Endothelial cell of umbilical vein (primary cell): ENCODE data around the gene HADHB. TPM values are rescaled to one million over a fixed set of nuclear protein-coding genes. Genes with fewer than 3 reads are reported as not detected.

Source experiments
- BruUV-seq: library from RNA; stranded (reverse); fragments of 400-500 nt; replicated peaks from 2 replicates; lab custom pipeline; 2021; lab: Mats Ljungman, UMichigan
- CTCF ChIA-PET: fragments of 300-600, 350-600 bp; sonication (Branson Sonifier 250); formaldehyde crosslinking; loops from one replicate; lab custom pipeline; 2021; ENCODE audit warnings: antibody characterized with exemption, inconsistent platforms; lab: Charles Lee
- POLR2A ChIA-PET: fragments of 300-600, 350-600 bp; sonication (Branson Sonifier 250); formaldehyde crosslinking; loops from one replicate; lab custom pipeline; 2021; ENCODE audit warnings: antibody characterized with exemption, inconsistent platforms; lab: Charles Lee
- DNase-seq: peaks from one replicate; pipeline ENCODE4 v3.0.0-alpha.2; 2011; ENCODE audit warnings: low read depth, low spot score
- FAIRE-seq: peaks from 2 replicates; lab custom pipeline; 2011; peaks lifted over from hg19 to GRCh38; lab: Jason Lieb, UNC
- H2AFZ ChIP-seq: 2 replicates; pipeline ENCODE4 v1.6.0; 2012; ENCODE audit warnings: low read depth, low read length, control low read depth, inconsistent platforms
- H3K27ac ChIP-seq: 2 replicates; pipeline ENCODE4 v1.5.1; 2011; ENCODE audit warnings: low read depth, mild to moderate bottlenecking, control low read depth, low read length, moderate library complexity; ENCODE audit not compliant: insufficient read depth
- H3K27me3 ChIP-seq, 2 experiments: 2 replicates each; pipeline versions ENCODE4 v1.6.0 to v1.6.1; 2011; ENCODE audit warnings: low read length in 2 of 2, mixed read lengths in 1 of 2; ENCODE audit not compliant: control insufficient read depth in 2 of 2, insufficient read depth in 2 of 2
- H3K36me3 ChIP-seq, 2 experiments: 2 replicates in 1 of 2; 3 replicates in 1 of 2; pipeline ENCODE4 v1.5.1; 2011; ENCODE audit warnings: low read length in 2 of 2, mild to moderate bottlenecking in 1 of 2, moderate library complexity in 1 of 2; ENCODE audit not compliant: control insufficient read depth in 2 of 2, insufficient read depth in 2 of 2; ENCODE audit errors: extremely low read depth in 1 of 2
- H3K4me1 ChIP-seq: 3 replicates; pipeline ENCODE4 v1.5.1; 2011; ENCODE audit warnings: mild to moderate bottlenecking, low read length; ENCODE audit not compliant: control insufficient read depth, insufficient read depth; ENCODE audit errors: extremely low read depth
- H3K4me2 ChIP-seq: 2 replicates; pipeline ENCODE4 v1.6.1; 2011; ENCODE audit warnings: low read length, control low read depth, mixed read lengths; ENCODE audit not compliant: insufficient read depth
- H3K4me3 ChIP-seq, 3 experiments: fragments of 200-600 bp in 1 of 3; sonication (generic), shearing (Covaris generic) in 1 of 3; replicated peaks in 1 of 3; 2 replicates each; pipeline ENCODE4 v1.5.1; 2011 to 2016; ENCODE audit warnings: control low read depth in 3 of 3, low read length in 3 of 3, mild to moderate bottlenecking in 2 of 3, inconsistent platforms in 1 of 3, low read depth in 1 of 3, moderate library complexity in 1 of 3; ENCODE audit not compliant: insufficient read depth in 1 of 3
- H3K79me2 ChIP-seq: 2 replicates; pipeline ENCODE4 v1.6.0; 2012; ENCODE audit warnings: low read length, inconsistent platforms; ENCODE audit not compliant: control insufficient read depth, insufficient read depth
- H3K9ac ChIP-seq: replicated peaks from 2 replicates; pipeline ENCODE3; 2011; ENCODE audit warnings: low read length, control low read depth; ENCODE audit not compliant: insufficient read depth; ENCODE audit errors: extremely low read depth
- H3K9me1 ChIP-seq: replicated peaks from 3 replicates; pipeline ENCODE4 v1.6.0; 2011; ENCODE audit warnings: mild to moderate bottlenecking, low read length; ENCODE audit not compliant: control insufficient read depth, insufficient read depth; ENCODE audit errors: extremely low read depth
- H3K9me3 ChIP-seq: replicated peaks from 2 replicates; pipeline ENCODE4 v1.5.1; 2012; ENCODE audit warnings: low read length, inconsistent platforms; ENCODE audit not compliant: control insufficient read depth, insufficient read depth
- H4K20me1 ChIP-seq: replicated peaks from 2 replicates; pipeline ENCODE3; 2011; ENCODE audit warnings: mild to moderate bottlenecking, low read length; ENCODE audit not compliant: control insufficient read depth, insufficient read depth; ENCODE audit errors: extremely low read depth
- EZH2 ChIP-seq: IDR thresholded peaks from 2 replicates; pipeline ENCODE4 v1.6.1; 2012; ENCODE audit warnings: borderline replicate concordance, low read depth, mild to moderate bottlenecking, moderate library complexity, low read length, inconsistent platforms; ENCODE audit not compliant: severe bottlenecking
- FOS ChIP-seq: IDR thresholded peaks from 2 replicates; pipeline ENCODE4 v1.6.1; 2011; ENCODE audit warnings: mild to moderate bottlenecking, low read length, moderate library complexity, borderline replicate concordance; ENCODE audit not compliant: insufficient read depth
- GATA2 ChIP-seq: IDR thresholded peaks from 2 replicates; pipeline ENCODE4 v1.7.0; 2011; ENCODE audit warnings: low read depth, mild to moderate bottlenecking, moderate library complexity, mixed read lengths, low read length; ENCODE audit not compliant: insufficient read length, insufficient read depth
- JUN ChIP-seq: IDR thresholded peaks from 2 replicates; pipeline ENCODE4 v1.6.1; 2011; ENCODE audit warnings: borderline replicate concordance, low read depth; ENCODE audit not compliant: insufficient read length, insufficient read depth
- MYC ChIP-seq: IDR thresholded peaks from one replicate; pipeline ENCODE4 v1.6.1; 2011; ENCODE audit warnings: mild to moderate bottlenecking, low read depth, low read length
- POLR2A ChIP-seq: IDR thresholded peaks from 2 replicates; pipeline ENCODE4 v1.6.1; 2012; ENCODE audit warnings: low read depth, mild to moderate bottlenecking, control low read depth, low read length
- POLR2AphosphoS5 ChIP-seq: IDR thresholded peaks from 2 replicates; pipeline ENCODE4 v1.6.1; 2012; ENCODE audit warnings: low read depth, mild to moderate bottlenecking, control low read depth, low read length, moderate library complexity; ENCODE audit not compliant: insufficient read depth
- dilution Hi-C: fragments of 300-500 bp; cut with MboI; formaldehyde crosslinking; loops from one replicate; pipeline ENCODE4 v1.15.0; 2019; ENCODE audit warnings: low sequenced_read_pairs; ENCODE audit not compliant: extremely low pct_ligation_motif_present
- intact Hi-C: fragments of 100-400 bp; cut with micrococcal nuclease; formaldehyde crosslinking; loops from one replicate; pipeline ENCODE4 v1.10.0; 2022
- polyA plus RNA-seq, 4 experiments: library from polyadenylated mRNA; depleted of rRNA in 3 of 4; stranded (reverse) in 3 of 4; unstranded in 1 of 4; fragments of >200 nt; gene quantifications; 2 replicates each; pipeline versions ENCODE4 v1.2.1 to v1.2.3, GENCODE V29; 2011 to 2012; ENCODE audit warnings: missing spikeins in 1 of 4
- total RNA-seq: library from RNA; stranded (reverse); gene quantifications from 2 replicates; pipeline ENCODE4 v1.2.3, GENCODE V29; 2021
- TF ChIP-seq, protein P1 (sequence below): IDR thresholded peaks from 2 replicates; pipeline ENCODE4 v1.6.1; 2011; ENCODE audit not compliant: insufficient read depth, insufficient read length
- TF ChIP-seq, protein P2 (sequence below), 2 donors: IDR thresholded peaks; 1 replicate in 1 of 2; 2 replicates in 1 of 2; pipeline ENCODE4 v1.5.1; 2011; ENCODE audit warnings: low read length in 2 of 2, mild to moderate bottlenecking in 2 of 2, moderate library complexity in 2 of 2, control low read depth in 1 of 2, inconsistent platforms in 1 of 2, low read depth in 1 of 2; ENCODE audit not compliant: insufficient read depth in 1 of 2; ENCODE audit errors: extremely low read depth in 1 of 2

Gene HADHB
- total and polyA plus RNA-seq, 2 donors (not counting 3 experiments of a cell fraction or from before 2014, with no cell fraction given), result 92.9 to 100 TPM

DNA sequence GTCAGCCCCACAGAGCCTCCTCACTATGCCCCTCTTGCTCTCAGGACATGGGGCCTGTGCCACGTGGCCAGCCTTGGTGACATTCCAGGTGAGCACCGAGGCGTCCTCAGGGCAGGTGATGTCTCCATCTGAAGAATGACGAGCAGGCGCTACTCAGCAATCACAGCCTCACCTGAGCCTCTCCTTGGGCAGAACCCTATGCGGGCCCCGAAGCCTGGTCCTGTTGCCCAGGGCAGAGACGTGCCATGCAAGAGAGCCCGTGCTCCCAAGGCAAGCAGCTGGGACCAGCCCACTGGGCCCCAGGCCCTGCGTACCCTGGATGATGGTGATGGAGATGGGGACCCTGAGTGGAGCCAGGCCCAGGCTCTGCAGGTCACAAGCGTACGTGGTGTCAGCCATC lies 68.7 kb downstream of the HADHB start:
- Histone ChIP-seq H3K9me1 (no peaks in the 10 kb centered on the region), H3K4me3 (no peak overlapping the region), H4K20me1 (no peaks in the 10 kb centered on the region), H3K79me2 (no peaks in the 10 kb centered on the region), H3K4me2 (no peak overlapping the region), H3K9me3 (no peaks in the 10 kb centered on the region), H3K36me3 (no peaks in the 10 kb centered on the region), H3K4me1 (no peaks in the 10 kb centered on the region), H2AFZ (no peak overlapping the region), H3K27ac (no peak overlapping the region), H3K9ac (no peak overlapping the region), H3K27me3 (peaks cover 0 to 7% of the 10 kb centered on the region in 2 experiments)
- BruUV-seq, result no TSS peak
- intact Hi-C loops, result no loop called here
- FAIRE-seq (no peak), DNase-seq (no peak)
- ChIA-PET CTCF (interaction anchor here (0.9 kb wide), 1 partner anchor 156 kb away, joined by 3 read pairs; no protein-coding TSS in a partner anchor), POLR2A (no interaction called here)
- dilution Hi-C loops, result no loop called here
- TF ChIP-seq GATA2, result no peak
- no peak for TF ChIP-seq EZH2
- TF ChIP-seq, protein P1, sequence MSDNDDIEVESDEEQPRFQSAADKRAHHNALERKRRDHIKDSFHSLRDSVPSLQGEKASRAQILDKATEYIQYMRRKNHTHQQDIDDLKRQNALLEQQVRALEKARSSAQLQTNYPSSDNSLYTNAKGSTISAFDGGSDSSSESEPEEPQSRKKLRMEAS, result no peak
- TF ChIP-seq POLR2AphosphoS5, result no peak
- TF ChIP-seq, protein P2, sequence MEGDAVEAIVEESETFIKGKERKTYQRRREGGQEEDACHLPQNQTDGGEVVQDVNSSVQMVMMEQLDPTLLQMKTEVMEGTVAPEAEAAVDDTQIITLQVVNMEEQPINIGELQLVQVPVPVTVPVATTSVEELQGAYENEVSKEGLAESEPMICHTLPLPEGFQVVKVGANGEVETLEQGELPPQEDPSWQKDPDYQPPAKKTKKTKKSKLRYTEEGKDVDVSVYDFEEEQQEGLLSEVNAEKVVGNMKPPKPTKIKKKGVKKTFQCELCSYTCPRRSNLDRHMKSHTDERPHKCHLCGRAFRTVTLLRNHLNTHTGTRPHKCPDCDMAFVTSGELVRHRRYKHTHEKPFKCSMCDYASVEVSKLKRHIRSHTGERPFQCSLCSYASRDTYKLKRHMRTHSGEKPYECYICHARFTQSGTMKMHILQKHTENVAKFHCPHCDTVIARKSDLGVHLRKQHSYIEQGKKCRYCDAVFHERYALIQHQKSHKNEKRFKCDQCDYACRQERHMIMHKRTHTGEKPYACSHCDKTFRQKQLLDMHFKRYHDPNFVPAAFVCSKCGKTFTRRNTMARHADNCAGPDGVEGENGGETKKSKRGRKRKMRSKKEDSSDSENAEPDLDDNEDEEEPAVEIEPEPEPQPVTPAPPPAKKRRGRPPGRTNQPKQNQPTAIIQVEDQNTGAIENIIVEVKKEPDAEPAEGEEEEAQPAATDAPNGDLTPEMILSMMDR (IDR thresholded peaks at IDR 0.05; ENCODE audit: extremely low read depth in 1 of 2, insufficient read depth in 1 of 2, low read depth in 1 of 2, low read length in 2 of 2), result no peak
- TF ChIP-seq FOS, result no peak
- no peak for TF ChIP-seq MYC
- TF ChIP-seq JUN, result no peak
- no peak for TF ChIP-seq POLR2A
